ENCODE measurements around the gene CTNNBL1.

GRCh38 chr20:37885042-37885441, 191.2 kb downstream of the CTNNBL1 start:
- no peak for TF ChIP-seq CTCF (IDR thresholded peaks at IDR 0.05)
- TF ChIP-seq POLR2A (IDR thresholded peaks at IDR 0.05), result no peak
